NCI-H146 treated with DMSO at 0.1 percent for 48 hours (cell line): ENCODE data around the gene AFAP1.

ENCODE experiments used
- DNase-seq: peaks from one replicate; lab custom pipeline; 2025; ENCODE audit not compliant: unreplicated experiment; lab: John Stamatoyannopoulos, UW

The AFAP1 gene

GRCh38 chr4:7970361-7970946 is 30.8 kb upstream of the AFAP1 start:
- no peak for DNase-seq

GRCh38 chr4:7968262-7968896 is 28.7 kb upstream of the AFAP1 start:
- no peak for DNase-seq

GRCh38 chr4:7967501-7968261 is 28.0 kb upstream of the AFAP1 start:
- no peak for DNase-seq

GRCh38 chr4:7967063-7967440 is 27.4 kb upstream of the AFAP1 start:
- no peak for DNase-seq

- DNase-seq, result no peak
These were observed 26.8 kb upstream of the AFAP1 start for GRCh38 chr4:7966281-7967062.

GRCh38 chr4:7964890-7965662 is 25.4 kb upstream of the AFAP1 start:
- no peak for DNase-seq

- DNase-seq, result no peak
These were observed 24.8 kb upstream of the AFAP1 start for GRCh38 chr4:7964459-7964858.

- DNase-seq, result no peak
These were observed 24.0 kb upstream of the AFAP1 start for GRCh38 chr4:7963691-7964090.

- no peak for DNase-seq
These were observed 23.2 kb upstream of the AFAP1 start for GRCh38 chr4:7962609-7963508.

- no peak for DNase-seq
These were observed 21.4 kb upstream of the AFAP1 start for GRCh38 chr4:7960790-7961655.

- DNase-seq, result no peak
These were observed 20.5 kb upstream of the AFAP1 start for GRCh38 chr4:7960017-7960789.

GRCh38 chr4:7959078-7959477 is 19.4 kb upstream of the AFAP1 start:
- no peak for DNase-seq

GRCh38 chr4:7956934-7957656 is 17.4 kb upstream of the AFAP1 start:
- DNase-seq, result no peak

GRCh38 chr4:7956270-7956808 is 16.7 kb upstream of the AFAP1 start:
- DNase-seq, result no peak

GRCh38 chr4:7955393-7955792 is 15.7 kb upstream of the AFAP1 start:
- no peak for DNase-seq

GRCh38 chr4:7952615-7953014 is 13.0 kb upstream of the AFAP1 start:
- no peak for DNase-seq
